Activated CD8-positive, alpha-beta T cell treated with anti-CD3 and anti-CD28 coated beads for 36 hours (primary cell): ENCODE results near the gene DAGLB. TPM values are rescaled to one million over a fixed set of nuclear protein-coding genes. Genes with fewer than 3 reads are reported as not detected.

Experiments used
- ATAC-seq: fragments of 200-7000 bp; cut with Tn5 transposase; one replicate; pipeline ENCODE4 v1.10.0; 2021; ENCODE audit warnings: mild to moderate bottlenecking, moderate library complexity
- CTCF ChIA-PET: fragments of 350-600 bp; sonication (Branson Sonifier 250); formaldehyde crosslinking; loops from one replicate; lab custom pipeline; 2021; ENCODE audit warnings: antibody characterized with exemption; lab: Charles Lee
- POLR2A ChIA-PET: fragments of 350-600 bp; sonication (Branson Sonifier 250); formaldehyde crosslinking; loops from one replicate; lab custom pipeline; 2021; ENCODE audit warnings: antibody characterized with exemption; lab: Charles Lee
- DNase-seq: peaks from one replicate; pipeline ENCODE4 v3.0.0-alpha.2; 2020
- H3K27ac Mint-ChIP-seq: one replicate; pipeline ENCODE4 v1.8.0; 2021; ENCODE audit warnings: mild to moderate bottlenecking, mixed read lengths
- H3K27me3 Mint-ChIP-seq: one replicate; pipeline ENCODE4 v1.8.0; 2021; ENCODE audit warnings: mixed read lengths
- H3K36me3 Mint-ChIP-seq: one replicate; pipeline ENCODE4 v1.8.0; 2021; ENCODE audit warnings: low read depth, mixed read lengths
- H3K4me1 Mint-ChIP-seq: one replicate; pipeline ENCODE4 v1.8.0; 2021; ENCODE audit warnings: low read depth, mixed read lengths
- H3K4me3 Mint-ChIP-seq: one replicate; pipeline ENCODE4 v1.8.0; 2021; ENCODE audit warnings: mild to moderate bottlenecking, moderate library complexity, mixed read lengths
- H3K9me3 Mint-ChIP-seq: one replicate; pipeline ENCODE4 v1.8.0; 2021; ENCODE audit warnings: mixed read lengths
- CTCF ChIP-seq: fragments of 200-600 bp; IDR thresholded peaks from one replicate; pipeline ENCODE4 v1.8.0; 2022; ENCODE audit warnings: antibody characterized with exemption, mild to moderate bottlenecking
- intact Hi-C: fragments of 100-400 bp; cut with micrococcal nuclease; formaldehyde crosslinking; loops from one replicate; pipeline ENCODE4 v1.10.0; 2022
- total RNA-seq, 2 experiments: library from RNA; stranded (reverse); gene quantifications; one replicate each; pipeline ENCODE4 v1.2.3, GENCODE V29; 2021

DAGLB gene
- total RNA-seq, 2 experiments from 2014 or later, result 17.7 to 20.2 TPM

GRCh38 chr7:6393667-6394056 lies 54.1 kb downstream of the DAGLB start:
- POLR2A ChIA-PET, result interaction anchor here (0.6 kb wide), 1 partner anchor 40 kb away, joined by 3 read pairs; no protein-coding TSS in a partner anchor
- Mint-ChIP-seq H3K27me3 (no peaks in the 10 kb centered on the region), H3K4me3 (no peak overlapping the region), H3K9me3 (no peaks in the 10 kb centered on the region), H3K36me3 (peaks cover 40% of the 10 kb centered on the region), H3K4me1 (peaks cover 43% of the 10 kb centered on the region), H3K27ac (peak overlapping the region; percentile 75)
- TF ChIP-seq CTCF, result no peak
- DNase-seq (no peak), ATAC-seq (no peak)
- CTCF ChIA-PET, result no interaction called here
- intact Hi-C loops, result no loop called here

DNA sequence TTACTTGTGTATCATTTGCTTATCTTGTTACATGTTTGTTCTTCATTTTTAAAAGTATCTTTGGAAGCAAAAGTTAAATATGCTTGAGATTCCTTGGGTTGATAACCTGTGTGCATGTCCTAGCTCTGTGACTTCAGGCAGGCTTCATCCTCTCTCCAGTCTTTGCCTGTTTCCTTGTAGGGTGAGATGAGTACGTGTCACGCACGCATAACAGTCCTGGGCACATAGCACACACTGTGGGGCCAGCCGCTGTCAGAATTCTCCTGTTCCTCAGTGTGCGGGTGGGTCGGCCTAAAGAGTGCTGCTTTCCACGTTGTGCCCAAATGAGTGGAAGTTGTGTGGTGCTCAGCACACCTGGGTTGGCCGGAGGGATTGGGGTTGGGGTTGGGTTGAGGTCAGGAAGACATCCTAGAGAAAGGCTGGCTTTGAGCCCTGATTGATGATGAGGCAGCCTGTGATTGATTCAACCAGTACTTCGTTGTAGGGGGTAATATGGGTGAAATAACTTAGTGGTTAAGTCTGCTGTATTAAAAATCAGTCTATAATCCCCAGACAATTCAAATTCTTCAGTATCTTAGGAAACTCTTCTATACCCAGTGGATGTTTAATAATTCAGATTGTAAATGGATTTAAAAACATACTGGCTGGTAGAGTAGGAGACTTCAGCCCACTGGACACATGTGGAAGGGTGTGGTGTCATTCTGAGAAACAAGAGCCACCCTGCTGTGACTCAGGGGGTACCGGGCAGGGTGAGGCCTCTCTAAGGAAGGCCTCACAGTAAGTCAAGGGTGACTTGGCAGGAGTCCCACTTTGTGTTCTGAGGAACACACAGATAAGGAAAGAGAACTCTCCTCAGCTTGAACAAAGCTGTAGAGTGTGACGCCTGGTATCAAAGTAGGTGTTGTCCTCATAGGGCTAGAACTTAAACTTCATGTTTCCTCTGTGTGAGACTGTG lies 54.8 kb downstream of the DAGLB start:
- intact Hi-C loops, result no loop called here
- DNase-seq (peak; percentile 72), ATAC-seq (peak; percentile 94)
- ChIA-PET POLR2A (interaction anchor here (0.6 to 1.2 kb wide), 2 partner anchors 14 to 41 kb away, joined by 3 read pairs; no protein-coding TSS in a partner anchor), CTCF (interaction anchor here (0.7 to 1.4 kb wide), 2 partner anchors 29 to 51 kb away, joined by 3 to 5 read pairs; no protein-coding TSS in a partner anchor)
- no peak for TF ChIP-seq CTCF
- peaks cover 44% of the 10 kb centered on the region for H3K36me3 Mint-ChIP-seq
- peaks cover 38% of the 10 kb centered on the region for H3K4me1 Mint-ChIP-seq
- H3K9me3 Mint-ChIP-seq, result no peaks in the 10 kb centered on the region
- no peaks in the 10 kb centered on the region for H3K27me3 Mint-ChIP-seq
- H3K27ac Mint-ChIP-seq, result peak overlapping the region; percentile 75
- H3K4me3 Mint-ChIP-seq, result no peak overlapping the region

DNA sequence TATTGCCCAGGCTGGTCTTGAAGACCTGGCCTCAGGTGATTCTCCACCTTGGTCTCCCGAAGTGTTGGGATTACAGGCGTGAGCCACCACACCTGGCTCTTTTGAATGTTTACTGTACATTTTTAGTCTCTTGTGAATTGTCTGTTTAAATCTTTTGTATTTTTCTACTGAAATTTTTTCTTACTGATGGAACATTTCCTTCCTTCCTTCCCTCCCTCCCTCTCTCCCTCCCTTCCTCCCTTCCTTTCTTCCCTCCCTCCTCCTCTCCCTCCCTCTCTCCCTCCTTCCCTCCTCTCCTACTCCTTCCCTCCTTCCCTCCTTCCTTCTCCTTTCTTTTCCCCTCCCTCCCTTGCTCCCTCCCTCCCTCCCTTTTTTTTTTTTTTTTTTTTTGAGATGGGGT lies 58.0 kb downstream of the DAGLB start:
- Mint-ChIP-seq H3K36me3 (peaks cover 44% of the 10 kb centered on the region), H3K27me3 (no peaks in the 10 kb centered on the region), H3K4me1 (peaks cover 46% of the 10 kb centered on the region), H3K27ac (no peak overlapping the region), H3K9me3 (no peaks in the 10 kb centered on the region), H3K4me3 (no peak overlapping the region)
- ATAC-seq (no peak), DNase-seq (no peak)
- POLR2A ChIA-PET, result no interaction called here
- no peak for TF ChIP-seq CTCF
- intact Hi-C loops, result loop anchor here (5.0 kb wide), 1 partner anchor 48 kb away; no protein-coding TSS in a partner anchor
- CTCF ChIA-PET, result no interaction called here

DNA sequence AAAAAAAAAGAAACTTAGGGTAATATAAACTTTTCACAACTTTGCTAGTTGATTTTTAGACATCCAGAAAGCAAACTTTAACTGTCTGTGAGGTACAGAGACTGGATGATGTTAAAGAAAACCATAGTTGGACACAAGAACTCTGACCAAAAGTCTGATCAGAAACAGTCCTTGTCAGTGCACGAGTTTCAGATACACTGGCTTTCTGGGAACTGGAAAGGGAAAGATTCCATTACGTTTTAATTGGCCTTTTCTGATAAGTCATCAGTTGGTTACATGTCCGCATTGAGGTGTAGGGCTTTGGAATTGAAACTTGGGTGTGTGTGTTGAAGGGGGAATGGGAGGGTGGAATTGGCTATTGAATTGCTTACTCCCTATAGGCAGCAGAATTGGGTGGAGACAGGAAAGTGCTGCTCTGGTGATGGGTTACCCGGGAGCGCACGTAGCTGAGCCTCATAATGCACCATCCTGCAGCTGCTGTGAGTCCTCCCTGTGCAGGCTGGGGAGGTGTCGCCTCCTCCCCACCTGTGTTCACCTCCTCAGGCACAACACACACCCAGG lies 59.9 kb downstream of the DAGLB start:
- intact Hi-C loops, result loop anchor here (5.0 kb wide), 1 partner anchor 49 kb away; no protein-coding TSS in a partner anchor
- POLR2A ChIA-PET, result no interaction called here
- Mint-ChIP-seq H3K36me3 (peaks cover 32% of the 10 kb centered on the region), H3K27me3 (no peaks in the 10 kb centered on the region), H3K4me1 (peaks cover 42% of the 10 kb centered on the region), H3K27ac (peak overlapping the region; percentile 13), H3K9me3 (no peaks in the 10 kb centered on the region), H3K4me3 (no peak overlapping the region)
- CTCF ChIA-PET, result no interaction called here
- DNase-seq (no peak), ATAC-seq (no peak)
- TF ChIP-seq CTCF, result no peak
